ENCODE data around the gene RBM11.

- TF ChIP-seq POLR2A (IDR thresholded peaks at IDR 0.05) (no peak), CTCF (IDR thresholded peaks at IDR 0.05) (no peak)
These were observed 27.9 kb downstream of the RBM11 start for GRCh38 chr21:14243874-14244273.
